GM19328 (cell line): ENCODE data around the gene SDSL.

Source experiments
- ATAC-seq: cut with Tn5 transposase; IDR thresholded peaks from one replicate; pipeline ENCODE4 v1.9.1; 2021; ENCODE audit warnings: mild to moderate bottlenecking, moderate library complexity; ENCODE audit not compliant: unreplicated experiment

The SDSL gene

GRCh38 chr12:113478351-113479011, 56.3 kb downstream of the SDSL start:
- no peak for ATAC-seq

DNA sequence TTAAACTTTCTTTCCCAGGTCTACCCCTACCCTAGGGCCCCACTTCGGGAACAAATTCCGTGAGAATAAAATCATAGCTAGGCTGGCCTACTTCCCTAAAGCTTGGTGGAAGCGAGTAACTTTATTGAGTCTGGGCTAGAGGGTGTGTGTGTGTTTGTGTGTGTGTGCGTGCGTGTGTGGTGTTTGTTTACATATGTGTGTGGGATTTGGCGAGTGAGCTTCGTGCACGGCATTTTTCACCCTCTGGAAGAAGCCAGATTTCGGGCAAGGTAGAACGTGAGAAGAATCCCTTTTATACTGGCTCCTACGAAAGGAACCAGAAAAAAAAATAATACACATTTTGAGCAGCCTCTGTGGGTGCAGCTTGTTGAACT, 57.0 kb downstream of the SDSL start:
- no peak for ATAC-seq

DNA sequence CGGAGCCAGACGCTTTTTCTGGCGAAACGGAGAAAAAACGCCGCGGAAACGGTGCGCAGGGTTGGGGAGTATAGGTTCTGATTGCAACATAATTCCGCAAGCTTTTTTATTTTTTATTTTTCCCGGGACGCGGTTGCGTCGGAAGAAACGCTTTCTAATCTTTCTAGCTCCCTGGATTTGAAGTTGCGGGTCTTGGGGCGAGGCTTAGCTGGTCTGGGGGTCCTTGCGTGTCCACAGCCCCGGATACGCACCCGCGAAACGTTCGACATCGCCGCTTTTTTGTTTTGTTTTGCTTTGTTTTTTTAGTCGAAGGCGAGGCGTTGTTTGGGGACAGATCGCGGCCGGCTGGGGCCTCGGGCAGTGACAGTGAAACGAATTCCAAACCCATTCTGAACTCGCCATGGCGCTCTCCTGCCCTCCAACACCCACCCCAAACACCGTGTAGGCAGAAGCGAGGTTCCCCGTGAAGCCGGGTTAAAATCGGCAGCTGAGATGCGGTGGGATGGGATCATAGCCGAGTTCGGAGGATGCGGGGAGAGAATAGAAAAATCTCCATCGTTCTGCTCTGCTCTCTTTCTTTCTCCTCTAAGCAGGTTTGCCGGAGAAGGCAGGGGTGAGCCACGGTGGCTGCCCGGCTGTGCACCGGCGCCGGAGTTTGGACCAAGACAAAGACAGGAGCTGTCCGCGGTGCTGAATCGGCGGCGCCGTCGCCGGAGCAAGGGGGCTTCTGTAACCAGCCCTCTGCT, 57.6 kb downstream of the SDSL start:
- no peak for ATAC-seq

DNA sequence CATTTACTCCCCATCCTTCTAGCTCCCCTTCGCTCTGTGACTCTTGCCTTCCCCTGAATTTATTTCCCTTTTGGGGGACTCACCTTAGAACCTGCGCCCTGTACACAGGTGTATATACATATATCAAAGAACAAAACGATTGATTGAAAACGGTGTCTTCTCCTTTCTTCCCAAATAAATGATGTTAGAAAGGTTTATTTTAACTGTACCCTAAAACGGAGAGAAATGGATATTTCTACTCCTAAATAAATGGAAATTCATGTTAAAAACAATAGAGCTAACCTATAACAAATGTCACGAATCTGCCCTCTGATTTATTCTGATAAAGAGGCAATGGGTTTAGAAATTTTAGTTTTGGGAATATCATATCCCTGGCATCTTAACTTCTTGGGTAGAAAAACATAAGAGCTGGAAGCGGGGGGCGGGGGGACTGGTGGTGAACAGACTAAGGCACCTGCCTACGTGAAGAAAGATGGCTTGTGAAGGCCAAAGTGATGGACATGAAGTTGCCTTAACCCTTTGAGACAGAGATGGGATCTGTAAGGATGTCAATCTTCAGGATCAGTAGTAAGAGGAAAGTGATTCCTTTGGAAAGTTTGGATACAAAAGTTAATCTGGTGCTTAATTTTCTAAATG, 58.3 kb downstream of the SDSL start:
- no peak for ATAC-seq

GRCh38 chr12:113482334-113482733, 60.2 kb downstream of the SDSL start:
- ATAC-seq, result no peak

DNA sequence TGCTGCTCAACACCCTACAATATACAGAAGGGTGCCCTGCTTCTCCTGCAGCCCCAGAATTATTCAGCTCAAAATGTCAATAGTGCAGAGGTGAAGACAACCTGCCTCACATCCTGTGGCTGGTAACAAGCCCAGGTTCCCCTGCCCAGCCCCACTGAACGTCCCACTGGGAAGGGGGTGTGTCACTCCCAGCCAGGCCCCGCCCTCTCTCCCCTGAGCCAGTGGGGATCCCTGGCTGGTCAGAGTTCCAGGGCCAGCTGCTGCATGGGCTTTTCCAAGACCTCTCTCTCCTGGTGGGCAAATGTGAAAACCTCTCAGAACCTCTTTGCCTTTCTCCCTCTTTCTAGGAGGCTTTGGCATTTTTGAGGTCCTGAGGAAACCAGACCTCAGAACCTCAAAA, 63.1 kb downstream of the SDSL start:
- no peak for ATAC-seq

GRCh38 chr12:113486722-113487121, 64.5 kb downstream of the SDSL start:
- no peak for ATAC-seq
